GM12801 (cell line): ENCODE data around the gene WWOX.

Source experiments
- CTCF ChIP-seq: IDR thresholded peaks from one replicate; pipeline ENCODE4 v1.5.1; 2011; ENCODE audit warnings: control low read depth; ENCODE audit not compliant: insufficient read length; ENCODE audit errors: extremely low read depth

WWOX gene

GRCh38 chr16:79003026-79003609 lies 903.7 kb downstream of the WWOX start:
- no peak for TF ChIP-seq CTCF

- no peak for TF ChIP-seq CTCF
Observed at GRCh38 chr16:79004309-79004708, 904.9 kb downstream of the WWOX start.

- no peak for TF ChIP-seq CTCF
Observed at GRCh38 chr16:79005096-79005495, 905.6 kb downstream of the WWOX start.

GRCh38 chr16:79006206-79006605 lies 906.8 kb downstream of the WWOX start:
- TF ChIP-seq CTCF: no peak

- TF ChIP-seq CTCF: no peak
Observed at GRCh38 chr16:79006765-79007164, 907.3 kb downstream of the WWOX start.

GRCh38 chr16:79007614-79008013 lies 908.2 kb downstream of the WWOX start:
- TF ChIP-seq CTCF: no peak

- TF ChIP-seq CTCF: no peak
Observed at GRCh38 chr16:79008036-79008868, 908.8 kb downstream of the WWOX start.
